Activated T-cell treated with anti-CD3 and anti-CD28 coated beads for 48 hours (primary cell): Measurements from ENCODE around the gene NFAT5.

Source experiments
- DNase-seq: peaks from one replicate; pipeline ENCODE4 v3.0.0-alpha.2; 2020; ENCODE audit warnings: low read depth

NFAT5 gene

DNA sequence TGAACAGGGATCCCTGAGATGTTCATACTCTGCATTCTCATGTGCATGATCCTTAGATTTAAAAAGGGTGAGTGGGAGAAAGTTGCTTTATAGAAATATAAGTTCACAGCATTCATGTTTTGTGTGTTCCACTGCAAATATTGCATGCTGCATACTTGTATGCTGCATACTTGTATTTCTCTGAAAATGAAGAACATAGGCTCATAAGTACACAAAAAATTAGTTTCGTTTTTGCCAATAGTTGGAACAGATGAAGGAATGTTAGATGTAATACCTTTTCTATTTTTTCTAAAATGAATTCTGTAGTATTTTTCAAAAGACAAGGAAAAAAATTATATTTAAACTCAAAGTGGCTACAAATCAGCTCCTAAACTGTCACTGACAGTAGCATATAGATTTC is 79.0 kb downstream of the NFAT5 start:
- DNase-seq: no peak

DNA sequence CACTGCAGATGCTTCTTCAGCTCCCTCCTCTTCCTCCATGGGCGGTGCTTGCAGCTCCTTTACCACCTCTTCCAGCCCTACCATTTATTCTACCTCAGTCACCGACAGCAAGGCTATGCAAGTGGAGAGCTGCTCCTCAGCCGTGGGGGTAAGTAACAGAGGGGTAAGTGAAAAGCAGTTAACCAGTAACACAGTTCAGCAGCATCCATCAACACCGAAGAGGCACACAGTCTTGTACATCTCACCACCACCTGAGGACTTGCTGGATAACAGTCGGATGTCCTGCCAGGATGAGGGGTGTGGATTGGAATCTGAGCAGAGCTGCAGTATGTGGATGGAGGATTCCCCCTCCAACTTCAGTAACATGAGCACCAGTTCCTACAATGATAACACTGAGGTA is 81.3 kb downstream of the NFAT5 start:
- DNase-seq: no peak

DNA sequence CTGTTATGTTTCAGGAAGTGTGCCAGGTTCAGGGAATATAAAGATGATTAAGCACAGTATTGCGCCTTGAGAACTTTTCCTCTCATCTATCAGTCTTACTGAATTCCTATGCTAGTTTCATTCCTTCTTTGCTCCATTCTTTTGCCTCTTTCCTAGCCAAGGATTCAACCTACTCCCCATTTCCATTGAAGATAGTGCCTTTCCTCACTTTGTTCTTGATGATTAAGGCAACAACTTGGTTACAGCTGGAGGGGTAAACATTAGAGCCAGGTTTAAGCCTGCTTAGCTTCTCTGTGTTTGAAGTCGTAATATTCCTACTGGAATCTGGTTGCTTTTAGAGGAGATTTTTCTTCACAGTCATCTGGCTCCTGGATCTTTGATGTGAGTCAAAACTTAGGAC is 85.5 kb downstream of the NFAT5 start:
- no peak for DNase-seq

DNA sequence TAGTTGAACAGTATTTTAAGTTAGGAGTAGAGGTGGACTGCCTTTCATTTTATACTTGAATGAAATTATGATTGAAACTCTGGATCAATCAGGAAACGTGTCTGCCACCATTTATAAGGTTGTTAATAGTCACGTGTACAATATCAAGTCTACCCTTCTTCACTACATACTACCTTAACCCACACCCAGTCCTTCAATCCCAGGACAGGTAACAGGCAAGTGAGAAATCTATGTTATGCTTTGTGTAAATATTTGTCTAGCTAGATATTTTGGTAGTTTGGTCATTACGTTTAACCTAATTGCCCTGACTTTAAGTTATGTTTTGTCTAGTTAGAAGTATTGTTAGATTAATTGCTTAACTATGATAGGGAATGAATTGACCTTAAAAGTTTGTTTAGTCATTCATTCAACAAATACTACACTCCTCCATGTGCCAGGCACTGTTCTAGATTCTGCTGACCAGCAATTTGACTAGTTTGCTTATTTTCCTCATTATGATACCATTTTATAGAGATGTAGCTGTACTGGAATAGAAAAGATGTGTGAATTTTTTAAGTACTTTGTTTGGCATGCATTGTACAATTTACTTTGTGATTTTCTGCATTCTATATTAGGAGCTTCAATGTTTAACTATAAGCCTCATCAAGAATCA is 88.6 kb downstream of the NFAT5 start:
- no peak for DNase-seq

DNA sequence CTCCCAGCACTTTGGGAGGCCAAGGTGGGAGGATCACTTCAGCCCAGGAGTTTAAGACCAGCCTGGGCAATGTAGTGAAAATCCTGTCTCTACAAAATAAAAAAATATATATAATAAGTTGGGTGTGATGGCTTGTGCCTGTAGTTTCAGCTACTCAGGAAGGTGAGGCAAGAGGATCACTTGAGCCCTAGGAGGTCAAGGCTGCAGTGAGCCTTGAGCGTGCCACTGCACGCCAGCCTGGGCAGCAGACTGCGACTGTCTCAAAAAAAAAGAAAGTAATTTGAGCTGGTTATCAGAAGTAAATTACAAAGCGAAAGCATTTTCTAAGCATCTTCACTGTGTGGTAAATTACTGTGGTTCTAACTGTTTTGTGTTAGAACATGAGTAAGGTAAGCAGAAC is 94.4 kb downstream of the NFAT5 start:
- DNase-seq: no peak

DNA sequence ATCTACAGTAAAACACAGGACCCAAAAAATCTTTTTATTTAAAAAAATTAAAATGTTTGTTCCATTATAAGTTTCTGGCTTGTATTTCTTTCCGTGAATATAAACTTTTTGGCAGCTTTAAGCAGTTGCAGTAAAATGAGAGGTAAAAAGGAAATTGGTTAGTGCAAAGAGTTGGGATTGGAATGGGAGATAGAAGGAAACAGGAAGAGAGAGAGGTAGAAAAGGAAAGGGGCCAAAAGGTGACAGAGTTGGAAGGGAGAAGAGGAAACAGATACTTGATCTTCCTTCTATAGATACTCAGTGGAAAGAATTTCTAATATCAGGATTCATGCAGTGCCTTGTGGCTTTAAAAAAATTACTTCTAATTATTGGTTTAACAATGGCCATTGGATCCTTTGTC is 97.1 kb downstream of the NFAT5 start:
- DNase-seq: no peak

DNA sequence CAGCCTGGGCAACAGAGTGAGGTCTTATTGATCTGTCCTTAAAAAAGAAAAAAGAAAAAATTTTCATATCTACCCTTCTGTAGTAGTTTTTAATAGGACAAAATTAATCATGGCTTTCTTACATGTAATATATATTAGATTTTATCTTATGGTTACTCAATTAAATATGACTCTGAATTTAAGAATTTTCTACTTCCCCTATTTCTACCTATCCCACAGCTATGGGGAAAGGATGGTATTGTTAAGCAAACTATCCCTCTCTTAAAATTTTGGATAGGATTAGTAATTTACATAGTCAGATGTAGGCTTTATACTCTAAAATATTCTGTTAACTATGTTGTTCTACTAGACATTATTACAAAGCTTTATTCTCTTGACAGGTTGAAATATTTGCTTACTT is 98.1 kb downstream of the NFAT5 start:
- DNase-seq: no peak

DNA sequence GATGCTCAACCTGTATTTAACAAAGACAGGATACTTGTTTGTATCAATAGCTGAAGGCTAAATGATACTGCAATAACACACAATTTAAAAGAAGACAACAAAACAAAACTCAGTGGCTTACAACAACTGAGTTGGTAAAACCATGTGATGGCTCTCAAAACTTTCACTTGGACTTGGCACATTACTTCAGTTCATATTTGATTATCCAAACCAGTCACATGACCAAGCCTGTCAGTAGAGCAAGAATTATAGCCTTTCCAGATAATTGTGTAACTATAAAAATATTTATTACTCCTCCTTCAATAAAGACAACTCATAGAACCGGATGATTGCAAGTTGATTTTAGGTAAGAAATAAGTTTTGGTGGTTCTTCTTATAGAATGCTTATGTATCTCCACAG is 103.8 kb downstream of the NFAT5 start:
- no peak for DNase-seq

DNA sequence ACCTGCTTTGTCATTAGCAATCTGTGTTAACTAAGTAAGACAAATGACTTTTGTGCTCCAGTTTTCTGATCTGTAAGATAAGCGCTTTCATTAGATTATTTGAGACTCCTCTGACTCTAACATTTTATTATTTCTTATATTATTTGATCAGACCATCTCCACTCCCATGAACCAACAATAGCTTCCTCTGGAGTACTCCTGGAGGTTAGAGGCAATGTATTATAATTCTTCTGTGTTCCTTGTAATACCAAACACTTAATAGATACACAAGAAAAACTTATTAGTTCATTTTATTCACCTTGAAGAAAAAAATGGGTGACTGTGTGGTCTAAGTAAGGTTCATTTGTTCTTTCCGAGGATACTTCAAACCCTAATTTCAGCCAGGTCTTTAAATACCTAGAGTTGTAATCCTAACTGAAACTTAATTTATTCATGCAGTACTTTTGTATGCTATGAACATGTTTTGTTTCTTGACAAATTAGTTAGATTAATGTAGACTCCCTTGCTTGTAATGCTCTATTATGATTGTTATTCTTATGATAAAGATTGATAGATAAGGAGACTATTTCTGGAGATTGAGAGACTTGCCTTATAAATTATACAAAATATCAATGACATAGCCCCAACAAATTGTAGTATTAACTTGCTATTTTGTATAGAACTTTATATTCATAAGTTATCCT is 106.7 kb downstream of the NFAT5 start:
- DNase-seq: no peak

DNA sequence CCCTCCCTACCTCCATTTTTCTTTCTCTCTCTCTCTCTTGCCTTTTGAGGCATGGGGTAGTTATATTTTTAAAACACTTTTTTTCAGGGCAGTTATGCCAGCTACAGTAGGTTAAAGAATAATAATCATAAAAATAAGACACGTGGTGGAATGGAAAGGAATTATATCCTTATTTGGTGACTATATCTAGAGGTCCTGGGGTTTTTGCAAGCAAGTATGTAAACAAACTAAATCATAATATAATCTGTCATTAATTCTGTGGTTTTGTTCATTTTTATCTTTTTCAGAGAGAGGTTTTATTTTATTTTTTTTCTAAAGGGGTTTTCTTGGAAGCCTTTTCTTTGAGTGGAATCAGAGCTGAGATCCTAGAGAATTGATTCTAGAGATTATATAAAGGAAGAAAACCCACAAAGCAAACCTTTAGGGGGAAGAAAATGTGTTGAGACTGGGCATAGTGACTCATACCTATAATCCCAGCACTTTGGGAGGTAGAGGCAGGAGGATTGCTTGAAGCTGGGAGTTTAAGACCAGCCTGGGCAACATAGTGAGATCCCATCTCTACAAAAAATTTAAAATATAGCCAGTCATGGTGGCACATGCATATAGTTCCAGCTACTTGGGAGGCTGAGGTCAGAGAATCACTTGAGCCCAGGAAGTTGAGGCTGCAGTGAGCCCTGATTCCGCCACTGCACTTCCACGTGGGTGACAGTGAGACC is 107.4 kb downstream of the NFAT5 start:
- no peak for DNase-seq

DNA sequence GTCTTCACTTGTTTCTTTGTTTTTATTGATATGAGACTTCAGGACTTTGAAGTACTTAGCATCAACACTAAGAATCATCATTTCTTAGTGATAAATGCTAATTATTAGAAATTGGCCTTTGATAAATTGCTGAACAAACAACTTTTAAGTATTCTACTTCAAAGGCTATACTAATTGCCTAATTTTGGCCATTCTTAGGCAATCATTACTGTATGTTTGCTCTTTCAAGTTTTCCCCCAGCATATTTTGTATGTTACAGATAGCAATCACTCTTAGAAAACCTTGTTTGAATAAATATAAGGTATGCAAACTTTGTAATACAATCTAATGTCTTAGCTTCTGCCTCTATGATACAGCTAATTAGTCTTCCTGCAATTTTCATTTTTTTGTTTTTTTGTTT is 114.6 kb downstream of the NFAT5 start:
- DNase-seq: no peak

DNA sequence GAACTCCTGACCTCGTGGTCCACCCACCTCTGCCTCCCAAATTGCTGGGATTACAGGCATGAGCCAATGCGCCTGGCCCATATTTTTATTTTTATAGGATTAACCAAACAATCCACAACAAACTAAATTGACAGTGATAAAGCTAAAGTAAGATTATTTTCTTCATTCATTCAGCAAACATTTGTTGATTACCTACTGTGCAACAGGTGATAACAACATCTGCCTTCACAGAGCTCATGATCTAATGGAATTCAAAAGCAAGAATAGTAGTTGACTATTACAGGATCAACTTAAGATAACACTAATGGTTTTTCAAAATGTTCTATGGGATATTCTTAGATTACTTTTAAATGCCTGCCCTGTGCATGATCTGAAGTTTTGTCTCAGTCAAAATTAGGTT is 122.8 kb downstream of the NFAT5 start:
- no peak for DNase-seq

DNA sequence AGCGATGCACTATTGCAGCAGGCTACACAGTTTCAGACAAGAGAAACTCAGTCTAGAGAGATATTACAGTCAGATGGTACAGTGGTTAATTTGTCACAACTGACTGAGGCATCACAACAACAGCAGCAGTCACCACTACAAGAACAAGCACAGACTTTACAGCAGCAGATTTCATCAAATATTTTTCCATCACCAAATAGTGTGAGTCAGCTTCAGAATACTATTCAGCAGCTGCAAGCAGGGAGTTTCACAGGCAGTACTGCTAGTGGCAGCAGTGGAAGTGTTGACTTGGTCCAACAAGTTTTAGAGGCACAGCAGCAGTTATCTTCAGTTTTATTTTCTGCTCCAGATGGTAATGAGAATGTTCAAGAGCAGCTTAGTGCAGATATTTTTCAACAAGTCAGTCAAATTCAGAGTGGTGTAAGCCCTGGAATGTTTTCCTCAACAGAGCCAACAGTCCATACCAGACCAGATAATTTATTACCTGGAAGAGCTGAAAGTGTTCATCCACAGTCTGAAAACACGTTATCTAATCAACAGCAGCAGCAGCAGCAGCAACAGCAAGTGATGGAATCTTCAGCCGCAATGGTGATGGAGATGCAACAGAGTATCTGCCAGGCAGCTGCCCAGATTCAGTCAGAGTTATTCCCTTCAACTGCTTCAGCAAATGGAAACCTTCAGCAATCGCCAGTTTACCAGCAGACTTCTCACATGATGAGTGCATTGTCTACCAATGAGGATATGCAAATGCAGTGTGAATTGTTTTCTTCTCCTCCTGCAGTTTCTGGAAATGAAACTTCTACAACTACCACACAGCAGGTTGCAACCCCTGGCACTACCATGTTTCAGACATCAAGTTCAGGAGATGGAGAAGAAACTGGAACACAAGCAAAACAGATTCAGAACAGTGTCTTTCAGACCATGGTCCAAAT is 126.5 kb downstream of the NFAT5 start:
- no peak for DNase-seq

DNA sequence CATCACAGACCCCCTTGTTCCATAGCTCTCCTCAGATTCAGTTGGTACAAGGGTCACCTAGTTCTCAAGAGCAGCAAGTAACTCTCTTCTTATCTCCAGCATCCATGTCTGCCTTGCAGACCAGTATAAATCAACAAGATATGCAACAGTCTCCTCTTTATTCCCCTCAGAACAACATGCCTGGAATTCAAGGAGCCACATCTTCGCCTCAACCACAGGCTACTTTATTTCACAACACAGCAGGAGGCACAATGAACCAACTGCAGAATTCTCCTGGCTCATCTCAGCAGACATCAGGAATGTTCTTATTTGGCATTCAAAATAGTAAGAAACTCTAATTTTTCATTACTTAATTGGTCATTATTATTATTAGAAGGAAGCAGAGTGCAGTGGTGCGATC is 128.2 kb downstream of the NFAT5 start:
- no peak for DNase-seq

DNA sequence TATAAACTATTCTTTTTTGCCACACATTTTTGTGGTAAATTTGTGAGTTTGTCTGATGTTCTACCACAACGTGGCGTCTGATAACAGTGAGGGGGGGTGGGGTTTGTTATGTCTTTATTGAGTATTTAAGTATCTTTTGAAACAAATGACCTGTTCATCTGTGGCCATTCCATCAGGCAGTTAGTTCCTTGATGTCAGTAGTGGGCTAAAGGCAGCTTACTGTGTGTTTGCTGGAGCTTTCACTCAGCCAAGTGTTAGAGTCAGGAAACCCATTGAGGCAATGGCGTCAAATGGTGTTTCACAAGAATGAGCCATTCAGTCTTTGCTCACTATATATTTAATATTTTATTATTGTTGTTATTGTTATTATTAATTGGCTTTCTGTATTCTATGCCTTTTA is 132.6 kb downstream of the NFAT5 start:
- DNase-seq: no peak

DNA sequence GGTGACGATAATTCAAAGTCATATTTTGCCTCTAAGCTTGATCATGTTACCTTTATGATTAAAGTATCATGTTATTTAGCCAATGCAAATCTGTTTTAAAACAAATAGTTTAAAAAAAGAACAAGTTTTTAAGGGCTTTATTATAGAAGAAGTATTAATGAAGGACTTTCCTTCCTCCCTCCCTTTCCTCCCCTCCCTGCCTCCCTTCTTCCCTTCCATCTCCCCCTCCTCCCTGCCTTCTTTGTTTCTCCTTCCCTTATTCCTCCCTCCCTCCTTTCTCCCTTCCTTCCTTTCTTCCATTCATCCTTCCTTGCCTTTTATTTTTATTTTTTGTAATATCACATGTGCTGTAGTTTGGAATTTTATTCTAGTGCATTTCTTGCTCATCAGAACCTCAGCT is 134.1 kb downstream of the NFAT5 start:
- no peak for DNase-seq

DNA sequence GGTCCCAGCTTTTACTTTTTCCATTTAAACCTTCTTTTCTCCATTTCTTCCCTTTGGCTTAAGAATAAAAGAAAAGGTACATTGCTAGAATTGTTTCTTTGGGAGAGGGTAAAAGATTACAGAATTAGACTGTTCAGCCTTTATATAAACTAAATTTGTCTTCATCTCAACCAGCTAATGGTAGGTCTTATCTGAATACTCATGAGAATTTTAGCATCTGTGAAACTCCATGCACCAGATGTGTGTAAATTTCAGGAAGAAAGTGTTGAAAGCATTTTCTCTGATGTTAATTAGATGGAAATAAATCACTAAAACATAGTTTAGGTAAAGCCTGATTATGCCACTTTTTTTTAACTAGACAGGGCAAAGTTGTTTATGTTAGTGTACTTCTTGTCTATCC is 135.7 kb downstream of the NFAT5 start:
- DNase-seq: no peak

DNA sequence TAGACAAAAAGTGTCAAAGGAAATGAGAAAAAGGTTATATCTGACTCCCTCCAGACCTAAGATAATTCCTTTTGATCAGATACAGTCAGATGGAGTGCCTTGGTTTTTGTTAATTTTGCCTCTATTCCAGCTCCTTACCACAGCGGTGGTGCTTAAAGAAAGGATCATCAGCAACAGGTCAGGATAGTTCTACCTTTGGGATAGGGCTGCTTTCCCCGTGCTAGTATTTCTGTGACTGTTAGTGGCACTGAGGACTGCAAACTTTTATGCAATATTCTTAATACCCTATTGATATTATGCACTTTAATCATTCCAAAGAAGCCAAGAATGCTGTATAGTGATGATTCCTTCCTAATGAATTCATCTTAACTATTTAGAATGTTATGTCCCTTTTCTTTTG is 136.1 kb downstream of the NFAT5 start:
- DNase-seq: no peak

DNA sequence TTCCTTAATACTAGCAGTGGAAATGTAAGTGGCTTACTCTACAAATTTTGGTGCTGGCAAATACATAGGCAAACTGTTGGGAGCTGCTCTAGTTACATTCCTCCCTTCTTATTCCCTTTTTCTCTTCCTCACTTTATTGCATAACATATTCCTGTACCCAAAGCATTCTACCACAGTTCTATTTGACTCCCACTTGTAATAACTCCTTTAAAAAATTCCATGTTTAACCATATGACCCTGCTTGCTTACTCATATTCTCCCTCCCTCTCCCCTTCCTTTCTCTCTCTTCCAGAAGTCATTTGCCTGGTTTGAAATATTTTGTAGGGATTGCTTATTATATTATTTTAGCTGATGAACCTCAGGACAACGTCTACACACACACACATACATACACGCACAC is 137.9 kb downstream of the NFAT5 start:
- DNase-seq: no peak

DNA sequence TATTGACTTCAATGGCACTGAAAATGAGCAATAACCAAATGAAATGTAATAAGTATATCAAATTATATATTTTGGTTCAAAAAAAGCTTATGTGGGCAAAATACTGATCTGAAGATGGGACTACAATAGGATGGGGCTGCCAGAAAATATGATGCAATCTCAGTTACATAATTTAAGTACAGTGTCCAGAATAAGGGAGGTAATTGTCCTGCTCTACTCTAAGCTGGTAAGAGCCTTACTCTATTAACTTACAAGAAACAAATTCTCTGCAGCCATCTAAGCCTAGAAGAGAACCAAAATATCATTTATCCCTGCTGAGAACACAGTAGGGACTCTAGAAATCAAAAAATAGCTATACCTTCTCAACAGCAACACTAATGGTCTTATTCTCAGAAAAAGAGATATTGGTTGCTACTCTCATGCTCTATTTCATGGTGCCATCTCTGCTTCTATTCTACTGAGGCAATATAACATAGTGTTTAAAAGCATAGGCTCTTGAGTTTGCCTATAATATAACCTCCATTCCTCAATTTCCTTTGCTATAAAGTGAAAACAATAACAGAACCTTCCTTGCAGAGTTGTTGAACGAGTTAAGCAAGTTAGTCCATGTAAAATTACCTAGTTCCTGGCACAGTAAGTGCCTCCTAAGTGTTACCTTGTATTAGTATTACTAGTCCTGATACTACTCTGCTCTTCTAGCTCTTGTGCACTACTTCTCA is 140.6 kb downstream of the NFAT5 start:
- no peak for DNase-seq

DNA sequence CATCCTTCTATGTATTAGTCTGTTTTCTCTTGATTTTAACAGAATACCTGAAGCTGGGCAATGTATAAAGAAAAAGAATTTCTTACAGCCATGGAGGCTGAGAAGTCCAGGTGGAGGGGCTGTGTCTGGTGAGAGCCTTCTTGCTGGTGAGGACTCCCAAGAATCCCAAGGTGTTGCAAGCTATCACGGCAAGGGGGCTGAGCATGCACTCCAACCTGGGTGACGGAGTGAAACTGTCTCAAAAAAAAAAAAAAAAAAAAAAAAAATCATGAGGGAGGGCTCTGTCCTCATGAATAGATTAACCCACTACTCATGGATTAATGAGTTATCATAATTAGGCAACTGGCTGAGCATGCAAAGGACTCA is 141.2 kb downstream of the NFAT5 start:
- no peak for DNase-seq
